ENCODE results near the gene SLC39A11.

DNA sequence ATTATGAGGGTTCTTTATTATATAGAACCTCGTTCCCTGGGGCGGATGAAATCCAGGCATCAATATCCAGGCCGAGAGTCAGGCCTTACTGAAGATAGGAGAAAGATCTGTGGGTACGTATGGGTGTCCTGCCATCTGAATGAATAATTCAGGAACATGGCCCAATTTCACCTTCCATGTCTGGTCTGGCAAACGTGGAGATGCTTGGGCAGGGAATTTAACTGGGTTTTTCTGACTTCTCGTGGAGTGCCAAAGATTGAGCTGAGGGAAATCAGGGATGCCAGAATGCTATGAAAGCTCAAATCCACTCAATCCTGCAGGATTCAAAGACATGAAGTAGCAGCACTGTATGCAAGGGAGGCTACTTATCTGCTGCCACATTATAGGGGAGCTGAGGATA is 302.8 kb downstream of the SLC39A11 start:
- TF ChIP-seq, protein P1, sequence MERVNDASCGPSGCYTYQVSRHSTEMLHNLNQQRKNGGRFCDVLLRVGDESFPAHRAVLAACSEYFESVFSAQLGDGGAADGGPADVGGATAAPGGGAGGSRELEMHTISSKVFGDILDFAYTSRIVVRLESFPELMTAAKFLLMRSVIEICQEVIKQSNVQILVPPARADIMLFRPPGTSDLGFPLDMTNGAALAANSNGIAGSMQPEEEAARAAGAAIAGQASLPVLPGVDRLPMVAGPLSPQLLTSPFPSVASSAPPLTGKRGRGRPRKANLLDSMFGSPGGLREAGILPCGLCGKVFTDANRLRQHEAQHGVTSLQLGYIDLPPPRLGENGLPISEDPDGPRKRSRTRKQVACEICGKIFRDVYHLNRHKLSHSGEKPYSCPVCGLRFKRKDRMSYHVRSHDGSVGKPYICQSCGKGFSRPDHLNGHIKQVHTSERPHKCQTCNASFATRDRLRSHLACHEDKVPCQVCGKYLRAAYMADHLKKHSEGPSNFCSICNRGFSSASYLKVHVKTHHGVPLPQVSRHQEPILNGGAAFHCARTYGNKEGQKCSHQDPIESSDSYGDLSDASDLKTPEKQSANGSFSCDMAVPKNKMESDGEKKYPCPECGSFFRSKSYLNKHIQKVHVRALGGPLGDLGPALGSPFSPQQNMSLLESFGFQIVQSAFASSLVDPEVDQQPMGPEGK (CRISPR knock-in tag; IDR thresholded peaks at IDR 0.05; ENCODE audit: borderline replicate concordance) = no peak
- no peak for TF ChIP-seq OSR1 (CRISPR knock-in tag; IDR thresholded peaks at IDR 0.05)

Measured in SK-N-SH treated with all-trans-retinoic acid at 6 μM for 48 hours (cell line).